Measurements from ENCODE around the gene TSPAN10.
"Not testable (repeated sequence)": the region's sequence is repeated elsewhere in the genome, so short reads cannot be mapped to it uniquely, and the experiment has no call there.

The TSPAN10 gene

GRCh38 chr17:81612172-81612970, 24.6 kb upstream of the TSPAN10 start:
- no peak for TF ChIP-seq CTCF (IDR thresholded peaks at IDR 0.05; ENCODE audit: borderline replicate concordance, insufficient read depth, low read depth, low read length)
- no peak overlapping the region for H3K4me3 ChIP-seq (ENCODE audit: low read depth, low read length)

- no peak for TF ChIP-seq CTCF (IDR thresholded peaks at IDR 0.05; ENCODE audit: borderline replicate concordance, insufficient read depth, low read depth, low read length)
These were observed 21.5 kb upstream of the TSPAN10 start for GRCh38 chr17:81615401-81615930.

GRCh38 chr17:81616877-81617276, 20.1 kb upstream of the TSPAN10 start:
- no peak for TF ChIP-seq CTCF (IDR thresholded peaks at IDR 0.05; ENCODE audit: borderline replicate concordance, insufficient read depth, low read depth, low read length)
- H3K4me3 ChIP-seq (ENCODE audit: low read depth, low read length): no peak overlapping the region

More at GRCh38 chr17:81615401-81615930, 21.5 kb upstream of the TSPAN10 start:
- H3K4me3 ChIP-seq (ENCODE audit: low read depth, low read length): no peak overlapping the region

GRCh38 chr17:81618307-81618706, 18.7 kb upstream of the TSPAN10 start:
- not testable (repeated sequence) for H3K4me3 ChIP-seq (ENCODE audit: low read depth, low read length)

GRCh38 chr17:81621494-81622130, 15.4 kb upstream of the TSPAN10 start:
- H3K4me3 ChIP-seq (ENCODE audit: low read depth, low read length): no peak overlapping the region
- no peak for TF ChIP-seq CTCF (IDR thresholded peaks at IDR 0.05; ENCODE audit: borderline replicate concordance, insufficient read depth, low read depth, low read length)

GRCh38 chr17:81630274-81630673, 6.7 kb upstream of the TSPAN10 start:
- TF ChIP-seq CTCF (IDR thresholded peaks at IDR 0.05; ENCODE audit: borderline replicate concordance, insufficient read depth, low read depth, low read length): no peak
- H3K4me3 ChIP-seq (ENCODE audit: low read depth, low read length): no peak overlapping the region

GRCh38 chr17:81631482-81631881, 5.5 kb upstream of the TSPAN10 start:
- H3K4me3 ChIP-seq (ENCODE audit: low read depth, low read length): no peak overlapping the region
- TF ChIP-seq CTCF (IDR thresholded peaks at IDR 0.05; ENCODE audit: borderline replicate concordance, insufficient read depth, low read depth, low read length): no peak
